PFSK-1 (cell line): Measurements from ENCODE around the gene SLC12A3.

Experiments
- FOXP2 ChIP-seq: optimal IDR thresholded peaks from 2 replicates; pipeline ENCODE3; 2011; ENCODE audit warnings: borderline replicate concordance, control low read depth, inconsistent platforms; ENCODE audit not compliant: insufficient read depth; ENCODE audit errors: extremely low read length, extremely low read depth
- POLR2AphosphoS5 ChIP-seq: IDR thresholded peaks from 2 replicates; pipeline ENCODE4 v1.6.1; 2012; ENCODE audit warnings: low read depth, mild to moderate bottlenecking, control low read depth, low read length, moderate library complexity
- REST ChIP-seq, 2 experiments: IDR thresholded peaks; 2 replicates each; pipeline versions ENCODE4 v1.6.1 to v1.8.0; 2011 to 2012; ENCODE audit warnings: low read depth in 2 of 2, low read length in 2 of 2, control low read depth in 1 of 2, inconsistent platforms in 1 of 2, mild to moderate bottlenecking in 1 of 2, moderate library complexity in 1 of 2; ENCODE audit not compliant: insufficient read depth in 1 of 2
- SIN3A ChIP-seq: IDR thresholded peaks from 2 replicates; pipeline ENCODE4 v1.6.1; 2012; ENCODE audit warnings: mild to moderate bottlenecking, low read length, moderate library complexity, borderline replicate concordance; ENCODE audit not compliant: insufficient read depth
- TAF1 ChIP-seq: IDR thresholded peaks from 2 replicates; pipeline ENCODE4 v1.6.1; 2012; ENCODE audit warnings: low read length, control low read depth, borderline replicate concordance; ENCODE audit not compliant: insufficient read depth

SLC12A3 gene

GRCh38 chr16:56956076-56956475 lies 91.1 kb downstream of the SLC12A3 start:
- no peak for TF ChIP-seq SIN3A
- TF ChIP-seq TAF1: no peak
- no peak for TF ChIP-seq FOXP2
- no peak for TF ChIP-seq POLR2AphosphoS5
- no peak for TF ChIP-seq REST (IDR thresholded peaks at IDR 0.05; ENCODE audit: insufficient read depth in 1 of 2, low read depth in 2 of 2, low read length in 2 of 2)

- no peak for TF ChIP-seq FOXP2
Measured at GRCh38 chr16:56956756-56957155, 91.7 kb downstream of the SLC12A3 start.

- TF ChIP-seq SIN3A (no peak), POLR2AphosphoS5 (no peak), FOXP2 (no peak), REST (IDR thresholded peaks at IDR 0.05; ENCODE audit: insufficient read depth in 1 of 2, low read depth in 2 of 2, low read length in 2 of 2) (no peak), TAF1 (no peak)
Measured at GRCh38 chr16:56960681-56961281, 95.8 kb downstream of the SLC12A3 start.

- TF ChIP-seq REST (IDR thresholded peaks at IDR 0.05; ENCODE audit: insufficient read depth in 1 of 2, low read depth in 2 of 2, low read length in 2 of 2) (no peak), TAF1 (no peak), SIN3A (no peak), FOXP2 (no peak), POLR2AphosphoS5 (no peak)
Measured at GRCh38 chr16:56961386-56961785, 96.4 kb downstream of the SLC12A3 start.

GRCh38 chr16:56961851-56962281 lies 96.9 kb downstream of the SLC12A3 start, which contains the start of gene CETP:
TSS of gene CETP (plus strand) at chr16:56961950. CDS start at chr16:56961980, 30 bp downstream.
- no peak for TF ChIP-seq TAF1
- no peak for TF ChIP-seq SIN3A
- no peak for TF ChIP-seq REST (IDR thresholded peaks at IDR 0.05; ENCODE audit: insufficient read depth in 1 of 2, low read depth in 2 of 2, low read length in 2 of 2)
